A673 (cell line): Measurements from ENCODE around the gene ARHGAP44. TPM values are rescaled to one million over a fixed set of nuclear protein-coding genes. Genes with fewer than 3 reads are reported as not detected.

Experiments
- BruUV-seq: library from RNA; stranded (reverse); fragments of 400-500 nt; replicated peaks from 2 replicates; lab custom pipeline; 2021; lab: Mats Ljungman, UMichigan
- CTCF ChIA-PET: fragments of 300-600 bp; sonication (Branson Sonifier 250); formaldehyde crosslinking; loops from one replicate; lab custom pipeline; 2022; ENCODE audit warnings: antibody characterized with exemption; lab: Charles Lee
- POLR2A ChIA-PET: fragments of 300-600 bp; sonication (Branson Sonifier 250); formaldehyde crosslinking; loops from one replicate; lab custom pipeline; 2022; ENCODE audit warnings: antibody characterized with exemption; ENCODE audit not compliant: low non-redundant PET; lab: Charles Lee
- DNase-seq: peaks from one replicate; pipeline ENCODE4 v3.0.0-alpha.2; 2015; ENCODE audit warnings: low spot score
- H3K27ac ChIP-seq: fragments of 200-600 bp; sonication (generic); 2 replicates; pipeline ENCODE4 v1.5.1; 2016; ENCODE audit warnings: mixed run types, low read depth, mild to moderate bottlenecking, mixed read lengths, antibody characterized with exemption, low read length; ENCODE audit not compliant: poor library complexity, severe bottlenecking
- H3K27me3 ChIP-seq: fragments of 200-600 bp; sonication (generic); replicated peaks from 2 replicates; pipeline ENCODE4 v1.6.1; 2017; ENCODE audit warnings: mixed run types, low read depth, mild to moderate bottlenecking, mixed read lengths, antibody characterized with exemption, low read length; ENCODE audit not compliant: insufficient read depth, poor library complexity
- H3K36me3 ChIP-seq: fragments of 200-600 bp; sonication (generic); 2 replicates; pipeline ENCODE4 v1.6.1; 2016; ENCODE audit warnings: mixed run types, mild to moderate bottlenecking, mixed read lengths, antibody characterized with exemption, low read length; ENCODE audit not compliant: insufficient read depth, poor library complexity, severe bottlenecking
- H3K4me1 ChIP-seq: fragments of 200-600 bp; sonication (generic); 2 replicates; pipeline ENCODE4 v1.6.1; 2017; ENCODE audit warnings: mixed run types, mild to moderate bottlenecking, mixed read lengths, antibody characterized with exemption, low read length; ENCODE audit not compliant: insufficient read depth, poor library complexity, severe bottlenecking
- H3K4me3 ChIP-seq: fragments of 200-600 bp; sonication (generic); 2 replicates; pipeline ENCODE4 v1.5.1; 2016; ENCODE audit warnings: low read depth, mixed run types, mild to moderate bottlenecking, mixed read lengths, low read length; ENCODE audit not compliant: poor library complexity, severe bottlenecking
- H3K9me3 ChIP-seq: fragments of 200-600 bp; sonication (generic); 2 replicates; pipeline ENCODE4 v1.6.1; 2016; ENCODE audit warnings: mixed run types, low read depth, mild to moderate bottlenecking, mixed read lengths, antibody characterized with exemption, low read length; ENCODE audit not compliant: poor library complexity, severe bottlenecking
- CTCF ChIP-seq: fragments of 300-800, 200-600 bp; sonication (generic); conservative IDR thresholded peaks from 2 replicates; pipeline ENCODE4 v1.5.1; 2017; ENCODE audit warnings: low read depth, mild to moderate bottlenecking, antibody characterized with exemption, low read length, moderate library complexity, mixed read lengths
- EZH2 ChIP-seq: fragments of 200-600 bp; sonication (generic); IDR thresholded peaks from 2 replicates; pipeline ENCODE4 v1.6.1; 2017; ENCODE audit warnings: borderline replicate concordance, low read depth, mild to moderate bottlenecking, mixed read lengths, antibody characterized with exemption, low read length; ENCODE audit not compliant: poor library complexity, severe bottlenecking
- intact Hi-C: fragments of 100-400 bp; cut with micrococcal nuclease; formaldehyde crosslinking; loops from one replicate; pipeline ENCODE4 v1.10.0; 2022; ENCODE audit not compliant: unreplicated experiment
- total RNA-seq: library from RNA; stranded (reverse); gene quantifications from 2 replicates; pipeline ENCODE4 v1.2.3, GENCODE V29; 2021

ARHGAP44 gene
- total RNA-seq, 1 experiment from 2014 or later: 0.49 TPM

- DNase-seq: no peak
- TF ChIP-seq EZH2: no peak
- no peak for TF ChIP-seq CTCF
- CTCF ChIA-PET: no interaction called here
- POLR2A ChIA-PET: no interaction called here
- Histone ChIP-seq H3K27me3 (no peaks in the 10 kb centered on the region), H3K4me3 (no peak overlapping the region), H3K9me3 (peaks cover 18% of the 10 kb centered on the region), H3K36me3 (no peaks in the 10 kb centered on the region), H3K4me1 (no peaks in the 10 kb centered on the region), H3K27ac (no peak overlapping the region)
- no TSS peak for BruUV-seq
- intact Hi-C loops: no loop called here
Measured at GRCh38 chr17:12831839-12832238, 42.5 kb downstream of the ARHGAP44 start.

- TF ChIP-seq EZH2 (no peak), CTCF (no peak)
- POLR2A ChIA-PET: no interaction called here
Measured at GRCh38 chr17:12839042-12839441, 49.7 kb downstream of the ARHGAP44 start.

GRCh38 chr17:12842936-12843335, 53.6 kb downstream of the ARHGAP44 start:
- no TSS peak for BruUV-seq
- H3K27me3 ChIP-seq: no peaks in the 10 kb centered on the region
- no peak for TF ChIP-seq CTCF
- no peak for TF ChIP-seq EZH2
- no peaks in the 10 kb centered on the region for H3K36me3 ChIP-seq
- POLR2A ChIA-PET: no interaction called here
- no peak overlapping the region for H3K27ac ChIP-seq
- no peak overlapping the region for H3K4me3 ChIP-seq
- CTCF ChIA-PET: no interaction called here
- H3K4me1 ChIP-seq: no peaks in the 10 kb centered on the region
- H3K9me3 ChIP-seq: no peaks in the 10 kb centered on the region
- intact Hi-C loops: no loop called here
- no peak for DNase-seq

More at GRCh38 chr17:12839042-12839441, 49.7 kb downstream of the ARHGAP44 start:
- no peak overlapping the region for H3K4me3 ChIP-seq
- no peak overlapping the region for H3K27ac ChIP-seq
- H3K27me3 ChIP-seq: no peaks in the 10 kb centered on the region
- CTCF ChIA-PET: no interaction called here
- intact Hi-C loops: no loop called here
- no peaks in the 10 kb centered on the region for H3K9me3 ChIP-seq
- BruUV-seq: no TSS peak
- no peaks in the 10 kb centered on the region for H3K4me1 ChIP-seq
- no peaks in the 10 kb centered on the region for H3K36me3 ChIP-seq
- DNase-seq: no peak
